Astrocyte of the cerebellum (primary cell): ENCODE data around the gene PLEKHG2.
A peak's percentile ranks its signal among the peaks of the same experiment; 100 is the strongest.

ENCODE experiments used
- DNase-seq: peaks from one replicate; pipeline ENCODE4 v3.0.0-alpha.2; 2011; ENCODE audit warnings: low read depth
- H3K4me3 ChIP-seq: 2 replicates; pipeline ENCODE4 v1.5.1; 2011; ENCODE audit warnings: mild to moderate bottlenecking, low read depth, low read length, moderate library complexity
- CTCF ChIP-seq: IDR thresholded peaks from 2 replicates; pipeline ENCODE4 v1.5.1; 2012; ENCODE audit warnings: low read length, low read depth, moderate library complexity, mild to moderate bottlenecking; ENCODE audit errors: missing control alignments
- in situ Hi-C: cut with HindIII; loops from 2 replicates; pipeline ENCODE4 v1.10.0; 2017; ENCODE audit warnings: low sequenced_read_pairs

The PLEKHG2 gene

GRCh38 chr19:39386557-39386956 is 25.9 kb upstream of the PLEKHG2 start:
- in situ Hi-C loops, result no loop called here
- no peak overlapping the region for H3K4me3 ChIP-seq
- no peak for DNase-seq
- TF ChIP-seq CTCF, result no peak

DNA sequence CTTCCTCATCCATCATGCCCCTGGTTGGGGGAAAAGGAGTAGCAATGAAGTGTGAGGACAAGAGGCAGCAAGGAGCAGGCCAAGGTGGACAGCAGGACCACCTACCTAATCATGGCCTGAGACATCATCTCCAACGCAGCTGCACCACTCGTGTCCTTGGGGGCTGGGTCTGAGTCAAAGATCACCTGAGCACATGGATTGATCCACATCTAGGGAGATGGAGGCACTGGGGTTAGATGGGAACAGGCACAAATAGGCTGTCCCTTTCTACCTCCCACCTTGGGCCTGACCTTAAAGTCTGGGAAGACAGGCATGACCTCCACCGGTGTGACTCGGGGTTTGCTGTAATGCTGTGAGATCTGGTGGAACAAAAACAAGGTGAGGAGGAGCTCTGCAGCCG is 23.8 kb upstream of the PLEKHG2 start:
- no peak for DNase-seq
- in situ Hi-C loops, result no loop called here
- no peak overlapping the region for H3K4me3 ChIP-seq
- TF ChIP-seq CTCF, result no peak

DNA sequence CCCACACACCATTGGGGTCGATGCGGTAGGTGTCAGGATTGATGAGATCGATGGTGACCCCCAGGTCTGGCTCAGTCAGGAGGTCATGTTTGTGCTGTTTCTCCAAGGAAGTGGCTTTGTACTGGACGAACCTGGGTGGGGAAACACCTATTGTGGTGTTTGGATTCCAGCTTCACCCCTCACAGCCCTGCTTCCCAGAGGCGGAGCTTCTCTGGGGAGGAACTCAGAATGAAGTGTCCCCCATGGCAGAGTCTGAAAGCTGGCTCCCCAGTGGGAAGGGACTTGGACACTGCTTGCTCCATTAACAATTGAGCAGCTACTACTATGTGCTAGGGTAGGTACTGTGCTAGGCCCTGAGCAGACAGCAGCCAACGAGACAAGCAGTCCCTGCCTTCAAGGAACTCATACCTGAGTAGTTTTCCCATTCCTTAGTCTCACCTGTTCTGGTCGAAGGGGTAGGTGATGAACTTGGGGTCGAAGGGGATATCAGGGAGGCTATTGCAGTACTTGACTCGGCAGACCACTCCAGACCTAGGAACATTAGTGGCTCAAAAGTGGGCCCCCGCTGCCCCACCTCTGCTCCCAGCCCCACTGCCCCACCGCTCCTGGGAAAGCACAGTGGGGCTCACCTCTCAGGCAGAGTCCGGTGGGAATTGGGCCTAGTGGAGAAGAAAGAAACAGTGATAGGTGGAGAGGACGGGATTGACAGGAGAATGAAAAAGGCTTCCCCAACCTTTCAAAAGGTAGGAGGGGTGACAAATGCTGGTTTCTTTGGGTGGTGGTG is 22.6 kb upstream of the PLEKHG2 start:
- TF ChIP-seq CTCF, result no peak
- DNase-seq, result no peak
- in situ Hi-C loops, result no loop called here
- peak overlapping the region; percentile 98 for H3K4me3 ChIP-seq

DNA sequence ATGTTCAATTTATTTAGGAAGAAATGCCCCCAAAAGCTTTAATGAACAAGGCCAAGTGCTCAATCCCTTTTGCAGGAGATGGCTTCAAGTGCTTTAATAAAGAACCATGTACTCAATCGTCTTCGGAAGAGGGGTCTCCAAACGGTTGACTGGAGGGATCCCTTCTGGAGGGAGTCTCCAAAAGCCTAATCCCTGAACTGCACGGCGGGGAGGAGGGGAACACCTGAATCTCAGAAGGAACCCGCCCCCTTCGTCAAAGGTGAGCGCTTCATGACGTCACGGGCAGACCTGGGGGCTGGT is 22.1 kb upstream of the PLEKHG2 start:
- no peak for DNase-seq
- in situ Hi-C loops, result no loop called here
- H3K4me3 ChIP-seq, result peak overlapping the region; percentile 98
- no peak for TF ChIP-seq CTCF

DNA sequence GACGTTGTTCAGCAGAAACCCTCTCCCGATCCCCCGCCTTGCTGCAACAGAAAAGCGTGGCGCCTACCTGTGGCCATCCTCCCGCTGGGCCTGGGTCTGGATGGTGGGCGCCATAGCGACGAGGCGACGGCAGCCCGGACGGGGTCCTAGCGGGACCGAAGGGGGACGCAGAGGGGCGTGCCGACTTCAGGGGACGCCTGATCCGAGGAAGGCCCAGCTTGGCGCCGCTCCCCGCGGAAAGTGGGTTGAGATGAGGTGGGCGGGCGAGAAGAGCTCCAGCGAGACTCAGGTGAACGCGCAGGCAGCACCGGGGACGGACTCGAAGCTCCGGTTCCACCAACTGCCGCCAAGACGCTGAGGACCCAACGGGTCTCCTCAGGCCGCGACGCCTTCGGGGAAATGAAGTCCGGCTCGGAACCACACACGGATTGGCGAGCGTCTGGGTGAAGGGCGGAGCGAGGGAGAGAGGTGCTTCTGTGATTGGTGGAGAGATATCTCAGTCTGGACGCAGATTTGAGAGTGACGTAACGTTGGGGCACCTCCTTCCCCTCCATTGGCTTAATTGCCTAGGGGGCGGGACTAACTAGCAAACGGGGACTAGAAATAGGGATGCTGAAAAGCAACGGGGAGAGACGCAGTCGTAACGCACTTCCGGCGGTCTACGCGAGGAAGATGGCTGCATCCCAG is 21.6 kb upstream of the PLEKHG2 start, which contains the start of the genes MED29 and PAF1:
Gene MED29, plus strand, starts transcription at position 628 of the 687 bp plus-strand sequence. Its CDS starts 45 bp downstream, at position 673.
Gene PAF1, minus strand, starts transcription at position 356 of the 687 bp plus-strand sequence. Its CDS starts 242 bp downstream, at position 114.
- peak; percentile 5 for TF ChIP-seq CTCF
- peak within 1 kb of the TSS; percentile 98 for H3K4me3 ChIP-seq
- DNase-seq, result peak; percentile 99
- in situ Hi-C loops, result no loop called here

GRCh38 chr19:39397360-39398296 is 14.8 kb upstream of the PLEKHG2 start:
- peak; percentile 95 for TF ChIP-seq CTCF
- H3K4me3 ChIP-seq, result no peak overlapping the region
- in situ Hi-C loops, result no loop called here
- DNase-seq, result no peak
